Measurements from ENCODE around the gene C17orf67. TPM values are rescaled to one million over a fixed set of nuclear protein-coding genes. Genes with fewer than 3 reads are reported as not detected.

C17orf67 gene
- total and polyA plus RNA-seq, 9 donors, result 1.5 to 6.0 (median 3.2) TPM

GRCh38 chr17:56879280-56879679 is 45.6 kb upstream of the C17orf67 start:
- no peak for TF ChIP-seq POLR2A (IDR thresholded peaks at IDR 0.05)
- no peak for TF ChIP-seq CTCF (IDR thresholded peaks at IDR 0.05)
- no peak for TF ChIP-seq EP300 (IDR thresholded peaks at IDR 0.05)
- WGBS, 3 donors, result 84 to 90% (median 86%) methylated on average over 7 of the region's 7 CpGs
- no peaks in the 10 kb centered on the region for H3K27me3 ChIP-seq
- no peak for DNase-seq
- H3K4me1 ChIP-seq (ENCODE audit: insufficient read depth), result no peaks in the 10 kb centered on the region
- intact Hi-C loops (cut with DNase I), result loop anchor here in 1 of 4 donors (10.0 kb wide), 1 partner anchor 56 kb away; no protein-coding TSS in a partner anchor
- no peaks in the 10 kb centered on the region for H3K36me3 ChIP-seq
- H3K27ac ChIP-seq, result no peak overlapping the region
- H3K9me3 ChIP-seq, result no peaks in the 10 kb centered on the region
- H3K4me3 ChIP-seq, result no peak overlapping the region

- Histone ChIP-seq H3K4me1 (ENCODE audit: insufficient read depth) (no peaks in the 10 kb centered on the region), H3K4me3 (no peak overlapping the region), H3K27ac (no peak overlapping the region), H3K27me3 (no peaks in the 10 kb centered on the region), H3K36me3 (no peaks in the 10 kb centered on the region), H3K9me3 (no peaks in the 10 kb centered on the region)
- DNase-seq, result no peak
- intact Hi-C loops (cut with DNase I), result loop anchor here in 1 of 4 donors (10.0 kb wide), 1 partner anchor 58 kb away; no protein-coding TSS in a partner anchor
- no peak for TF ChIP-seq EP300 (IDR thresholded peaks at IDR 0.05)
- no peak for TF ChIP-seq CTCF (IDR thresholded peaks at IDR 0.05)
- no peak for TF ChIP-seq POLR2A (IDR thresholded peaks at IDR 0.05)
- WGBS, 3 donors, result 43 to 63% (median 52%) methylated on average over 7 of the region's 7 CpGs
Observed at GRCh38 chr17:56876766-56877179, 43.1 kb upstream of the C17orf67 start.

GRCh38 chr17:56870081-56870651 is 36.4 kb upstream of the C17orf67 start:
- no peaks in the 10 kb centered on the region for H3K36me3 ChIP-seq
- no peaks in the 10 kb centered on the region for H3K27me3 ChIP-seq
- no peak overlapping the region for H3K27ac ChIP-seq
- no peaks in the 10 kb centered on the region for H3K4me1 ChIP-seq (ENCODE audit: insufficient read depth)
- no peaks in the 10 kb centered on the region for H3K9me3 ChIP-seq
- H3K4me3 ChIP-seq, result no peak overlapping the region
- TF ChIP-seq CTCF (IDR thresholded peaks at IDR 0.05), result no peak
- no peak for TF ChIP-seq EP300 (IDR thresholded peaks at IDR 0.05)
- no peak for TF ChIP-seq POLR2A (IDR thresholded peaks at IDR 0.05)
- intact Hi-C loops (cut with DNase I), result loop anchor here in 1 of 4 donors (10.0 kb wide), 1 partner anchor 65 kb away; no protein-coding TSS in a partner anchor
- no peak for DNase-seq
- 78 to 85% (median 84%) methylated on average over 4 of the region's 4 CpGs for WGBS, 3 donors

GRCh38 chr17:56868716-56869115 is 35.0 kb upstream of the C17orf67 start:
- Histone ChIP-seq H3K27ac (no peak overlapping the region), H3K9me3 (no peaks in the 10 kb centered on the region), H3K4me1 (ENCODE audit: insufficient read depth) (no peaks in the 10 kb centered on the region), H3K4me3 (no peak overlapping the region), H3K36me3 (no peaks in the 10 kb centered on the region), H3K27me3 (no peaks in the 10 kb centered on the region)
- no peak for DNase-seq
- TF ChIP-seq EP300 (IDR thresholded peaks at IDR 0.05), result no peak
- no peak for TF ChIP-seq POLR2A (IDR thresholded peaks at IDR 0.05)
- no peak for TF ChIP-seq CTCF (IDR thresholded peaks at IDR 0.05)
- 90 to 99% (median 91%) methylated on average over 3 of the region's 3 CpGs for WGBS, 3 donors
- intact Hi-C loops (cut with DNase I), result no loop called here
